Ovary (tissue), 9 donors: Measurements from ENCODE around the gene GNAI1. TPM values are rescaled to one million over a fixed set of nuclear protein-coding genes. Genes with fewer than 3 reads are reported as not detected.

Source experiments
- DNase-seq, 5 donors: peaks; one replicate each; pipeline ENCODE4 v3.0.0-alpha.2; 2019 to 2020
- H3K27ac ChIP-seq, 2 donors: fragments of 200-600 bp; one replicate each; pipeline versions ENCODE4 v1.5.1 to v1.8.0; 2019 to 2022
- H3K27me3 ChIP-seq: fragments of 200-600 bp; one replicate; pipeline ENCODE4 v1.8.0; 2022
- H3K36me3 ChIP-seq: fragments of 200-600 bp; sonication (generic); one replicate; pipeline ENCODE4 v1.5.1; 2019
- H3K4me1 ChIP-seq: one replicate; pipeline ENCODE4 v1.8.1; 2013; ENCODE audit warnings: mild to moderate bottlenecking, moderate library complexity; ENCODE audit not compliant: insufficient read depth
- H3K4me3 ChIP-seq: fragments of 200-600 bp; sonication (generic); one replicate; pipeline ENCODE4 v1.5.1; 2017
- H3K9me3 ChIP-seq, 2 donors: fragments of 200-600 bp in 1 of 2; sonication (generic) in 1 of 2; one replicate each; pipeline versions ENCODE4 v1.5.1 to v1.8.1; 2013 to 2019; ENCODE audit warnings: mild to moderate bottlenecking in 1 of 2, moderate library complexity in 1 of 2
- CTCF ChIP-seq, 3 donors: fragments of 450-650 bp in 2 of 3; fragments of 200-600 bp in 1 of 3; IDR thresholded peaks; one replicate each; pipeline versions ENCODE4 v1.5.1 to v1.8.0; 2016 to 2022; ENCODE audit warnings: antibody characterized with exemption in 3 of 3, mild to moderate bottlenecking in 1 of 3
- EP300 ChIP-seq: sonication (generic); formaldehyde crosslinking; IDR thresholded peaks from one replicate; pipeline ENCODE4 v1.6.1; 2017; ENCODE audit warnings: antibody characterized with exemption
- POLR2A ChIP-seq: fragments of 450-650 bp; IDR thresholded peaks from one replicate; pipeline ENCODE4 v1.6.1; 2017; ENCODE audit warnings: antibody characterized with exemption, mild to moderate bottlenecking, moderate library complexity
- WGBS, 3 donors: extraction: QIAGEN DNeasy Blood & Tissue Kit in 1 of 3; methylation state at CpG; one replicate each; pipeline versions ENCODE4 v1.1.5 to v1.1.7; 2013 to 2017; 5-methylcytosine and 5-hydroxymethylcytosine counted together
- intact Hi-C, 4 donors: fragments of 100-400 bp; cut with DNase I; formaldehyde crosslinking; loops; one replicate each; pipeline versions ENCODE4 v1.11.0 to v1.15.1; 2022 to 2023
- polyA plus RNA-seq, 2 donors: library from polyadenylated mRNA; stranded (reverse); fragments of 200-250 nt in 1 of 2; fragments of 350-450 nt in 1 of 2; fragmentation: Illumina TruSeq in 1 of 2; extraction: RNeasy Lipid Tissue Mini Kit (QIAGEN cat#74804) in 1 of 2; gene quantifications; one replicate each; pipeline ENCODE4 v1.2.3, GENCODE V29; 2013 to 2014
- total RNA-seq, 7 donors: library from RNA; depleted of rRNA in 2 of 7; stranded (reverse); fragments of >200 nt in 2 of 7; fragmentation: NEBNext Ultra II Directional in 3 of 7; extraction: Animal tissue kit (Norgen Biotek cat#: 25700) in 3 of 7; gene quantifications; one replicate each; pipeline versions ENCODE4 v1.1.0 to v1.2.4, GENCODE V29; 2016 to 2023
- donor health status: DM: no; HTN: no; CAD: no; lungs with moderate emphysema.
- donor health status: DM: no; HTN: no; CAD: no.
- donor health status: Bipolar disorder and iron deficiency.
- donor health status: DM: yes; HTN: yes; CAD: no.
- donor health status: DM: no; HTN: no; CAD: no.
- donor health status: DM: yes; HTN: yes; CAD: no.

GNAI1 gene
- total and polyA plus RNA-seq, 9 donors = 14.9 to 51.0 (median 34.6) TPM

- WGBS, 3 donors = 63 to 79% (median 68%) methylated on average over 2 of the region's 2 CpGs
- DNase-seq = no peak
- Histone ChIP-seq H3K9me3 (no peaks in the 10 kb centered on the region), H3K4me3 (no peak overlapping the region), H3K4me1 (no peaks in the 10 kb centered on the region), H3K27ac (no peak overlapping the region), H3K27me3 (no peaks in the 10 kb centered on the region), H3K36me3 (no peaks in the 10 kb centered on the region)
- intact Hi-C loops = no loop called here
- TF ChIP-seq CTCF (IDR thresholded peaks at IDR 0.05) (no peak), POLR2A (no peak), EP300 (no peak)
These were observed 72.9 kb downstream of the GNAI1 start for GRCh38 chr7:80207501-80207900.

GRCh38 chr7:80208700-80209099 is 74.1 kb downstream of the GNAI1 start:
- 50 to 59% (median 55%) methylated on average over 2 of the region's 2 CpGs for WGBS, 3 donors
- TF ChIP-seq EP300 (no peak), POLR2A (no peak), CTCF (IDR thresholded peaks at IDR 0.05) (no peak)
- no peak overlapping the region for H3K27ac ChIP-seq

GRCh38 chr7:80210400-80210799 is 75.8 kb downstream of the GNAI1 start:
- no peaks in the 10 kb centered on the region for H3K9me3 ChIP-seq
- TF ChIP-seq POLR2A (no peak), EP300 (no peak)
- H3K4me1 ChIP-seq = no peaks in the 10 kb centered on the region
- H3K36me3 ChIP-seq = no peaks in the 10 kb centered on the region
- intact Hi-C loops = no loop called here
- no peak overlapping the region for H3K27ac ChIP-seq
- no peaks in the 10 kb centered on the region for H3K27me3 ChIP-seq
- no peak overlapping the region for H3K4me3 ChIP-seq
- no peak for DNase-seq
- 52 to 55% (median 53%) methylated on average over 3 of the region's 3 CpGs for WGBS, 3 donors

More at GRCh38 chr7:80208700-80209099, 74.1 kb downstream of the GNAI1 start:
- Histone ChIP-seq H3K4me1 (no peaks in the 10 kb centered on the region), H3K27me3 (no peaks in the 10 kb centered on the region), H3K4me3 (no peak overlapping the region), H3K9me3 (no peaks in the 10 kb centered on the region), H3K36me3 (no peaks in the 10 kb centered on the region)
- no peak for DNase-seq
- intact Hi-C loops = no loop called here

- no peak overlapping the region for H3K27ac ChIP-seq
- 92 to 96% (median 95%) methylated on average over 4 of the region's 4 CpGs for WGBS, 3 donors
- no peaks in the 10 kb centered on the region for H3K27me3 ChIP-seq
- H3K4me1 ChIP-seq = no peaks in the 10 kb centered on the region
- H3K36me3 ChIP-seq = no peaks in the 10 kb centered on the region
- no peaks in the 10 kb centered on the region for H3K9me3 ChIP-seq
- intact Hi-C loops = no loop called here
- no peak for DNase-seq
- TF ChIP-seq CTCF (IDR thresholded peaks at IDR 0.05) (no peak), EP300 (no peak), POLR2A (no peak)
- H3K4me3 ChIP-seq = no peak overlapping the region
These were observed 79.2 kb downstream of the GNAI1 start for GRCh38 chr7:80213814-80214213.

DNA sequence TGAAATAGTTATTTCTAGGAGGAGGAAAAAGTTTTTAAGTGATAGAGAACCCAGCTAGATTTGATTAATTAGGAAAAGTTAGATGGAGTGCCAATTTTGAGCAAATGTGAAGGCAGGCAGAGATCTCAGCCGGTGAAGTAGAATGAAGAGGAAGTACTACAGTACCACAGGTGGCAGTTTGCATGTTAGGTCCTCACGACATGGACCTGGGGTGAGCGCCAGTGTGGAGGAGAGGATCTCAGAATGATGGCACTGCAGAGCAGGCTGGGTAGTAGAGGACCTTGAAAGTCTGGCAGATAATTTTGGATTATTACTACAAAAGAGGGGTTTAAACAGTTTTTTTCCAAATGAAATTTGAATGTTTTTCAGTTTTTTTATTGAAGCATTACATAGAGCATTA is 81.1 kb downstream of the GNAI1 start:
- Histone ChIP-seq H3K4me3 (no peak overlapping the region), H3K36me3 (no peaks in the 10 kb centered on the region), H3K27ac (no peak overlapping the region), H3K27me3 (no peaks in the 10 kb centered on the region), H3K4me1 (no peaks in the 10 kb centered on the region), H3K9me3 (no peaks in the 10 kb centered on the region)
- TF ChIP-seq CTCF (IDR thresholded peaks at IDR 0.05) = no peak
- no peak for TF ChIP-seq POLR2A
- no peak for TF ChIP-seq EP300
- WGBS, 3 donors = 77 to 88% (median 87%) methylated on average over 3 of the region's 3 CpGs
- intact Hi-C loops = no loop called here
- no peak for DNase-seq
